Spleen (tissue), 11 donors: ENCODE results near the gene POLE. TPM values are rescaled to one million over a fixed set of nuclear protein-coding genes. Genes with fewer than 3 reads are reported as not detected.

Source experiments
- DNase-seq: peaks from one replicate; pipeline ENCODE4 v3.0.0-alpha.2; 2020
- H3K27ac ChIP-seq, 8 donors: fragments of 200-600 bp; sonication (generic) in 7 of 8; 1 replicate in 4 of 8; 2 replicates in 4 of 8; pipeline versions ENCODE4 v1.5.0 to v1.8.0; 2016 to 2021; ENCODE audit warnings: inconsistent platforms in 4 of 8, mild to moderate bottlenecking in 4 of 8, moderate library complexity in 1 of 8
- H3K27me3 ChIP-seq, 7 donors: fragments of 200-600 bp; sonication (generic) in 6 of 7; replicated peaks in 1 of 7; 1 replicate in 4 of 7; 2 replicates in 3 of 7; pipeline versions ENCODE4 v1.5.0 to v1.8.0; 2016 to 2021; ENCODE audit warnings: inconsistent platforms in 3 of 7, mild to moderate bottlenecking in 1 of 7
- H3K36me3 ChIP-seq, 6 donors: fragments of 200-600 bp; sonication (generic) in 5 of 6; 1 replicate in 4 of 6; 2 replicates in 2 of 6; pipeline versions ENCODE4 v1.5.0 to v1.8.0; 2016 to 2021; ENCODE audit warnings: inconsistent platforms in 2 of 6
- H3K4me1 ChIP-seq, 6 donors: fragments of 200-600 bp; sonication (generic) in 5 of 6; 1 replicate in 3 of 6; 2 replicates in 3 of 6; pipeline versions ENCODE4 v1.5.0 to v1.8.0; 2016 to 2021; ENCODE audit warnings: inconsistent platforms in 3 of 6
- H3K4me3 ChIP-seq, 8 donors: fragments of 200-600 bp; sonication (generic) in 7 of 8; 1 replicate in 4 of 8; 2 replicates in 4 of 8; pipeline versions ENCODE4 v1.5.0 to v1.8.0; 2016 to 2021; ENCODE audit warnings: inconsistent platforms in 4 of 8, mild to moderate bottlenecking in 4 of 8, moderate library complexity in 2 of 8
- H3K9me3 ChIP-seq, 8 donors: fragments of 200-600 bp; sonication (generic) in 7 of 8; 1 replicate in 4 of 8; 2 replicates in 4 of 8; pipeline versions ENCODE4 v1.5.0 to v1.8.0; 2016 to 2021; ENCODE audit warnings: inconsistent platforms in 4 of 8
- POLR2A ChIP-seq, 3 donors: fragments of 450-650 bp; IDR thresholded peaks; one replicate each; pipeline ENCODE4 v1.5.1; 2017; ENCODE audit warnings: antibody characterized with exemption in 3 of 3, mild to moderate bottlenecking in 1 of 3
- POLR2AphosphoS5 ChIP-seq, 3 donors: sonication (generic); formaldehyde crosslinking; IDR thresholded peaks; one replicate each; pipeline ENCODE4 v1.5.1; 2017; ENCODE audit warnings: antibody characterized with exemption in 3 of 3
- WGBS, 5 donors: extraction: QIAGEN DNeasy Blood & Tissue Kit in 3 of 5; methylation state at CpG; one replicate each; pipeline versions ENCODE4 v1.1.5 to v1.1.7; 2013 to 2018; 5-methylcytosine and 5-hydroxymethylcytosine counted together
- intact Hi-C: fragments of 100-400 bp; cut with DNase I; formaldehyde crosslinking; loops from one replicate; pipeline ENCODE4 v1.15.0; 2023; ENCODE audit warnings: low total_unique reads
- polyA plus RNA-seq, 3 donors: library from polyadenylated mRNA; stranded (reverse); fragments of 200-250 nt; gene quantifications; one replicate each; pipeline ENCODE4 v1.2.1, GENCODE V29; 2013
- total RNA-seq, 7 donors: library from RNA; depleted of rRNA in 3 of 7; stranded (reverse); fragments of >200 nt in 3 of 7; fragmentation: NEBNext Ultra II Directional in 4 of 7; extraction: Animal tissue kit (Norgen Biotek cat#: 25700) in 4 of 7; gene quantifications; one replicate each; pipeline versions ENCODE4 v1.1.0 to v1.2.1, GENCODE V29; 2016 to 2021
- TF ChIP-seq, protein P1 (sequence below), 11 experiments: fragments of 200-600 bp in 7 of 11; fragments of 450-650 bp in 4 of 11; sonication (generic) in 4 of 11; IDR thresholded peaks in 8 of 11; conservative IDR thresholded peaks in 3 of 11; 1 replicate in 7 of 11; 2 replicates in 4 of 11; pipeline versions ENCODE4 v1.4.0 to v1.8.0; 2016 to 2021; ENCODE audit warnings: antibody characterized with exemption in 11 of 11, inconsistent platforms in 4 of 11, mild to moderate bottlenecking in 1 of 11
- donor health status: healthy with polysubstance abuse.
- donor health status: DM: no; HTN: no; CAD: no; lungs with moderate emphysema.
- donor health status: DM: no; HTN: no; CAD: no.
- donor health status: Bipolar disorder and iron deficiency.
- donor health status: healthy.
- donor health status: DM: no; HTN: no; CAD: no.
- donor health status: DM: yes; HTN: yes; CAD: no.

POLE gene
- total and polyA plus RNA-seq, 10 donors: 18.1 to 122 (median 89.4) TPM

DNA sequence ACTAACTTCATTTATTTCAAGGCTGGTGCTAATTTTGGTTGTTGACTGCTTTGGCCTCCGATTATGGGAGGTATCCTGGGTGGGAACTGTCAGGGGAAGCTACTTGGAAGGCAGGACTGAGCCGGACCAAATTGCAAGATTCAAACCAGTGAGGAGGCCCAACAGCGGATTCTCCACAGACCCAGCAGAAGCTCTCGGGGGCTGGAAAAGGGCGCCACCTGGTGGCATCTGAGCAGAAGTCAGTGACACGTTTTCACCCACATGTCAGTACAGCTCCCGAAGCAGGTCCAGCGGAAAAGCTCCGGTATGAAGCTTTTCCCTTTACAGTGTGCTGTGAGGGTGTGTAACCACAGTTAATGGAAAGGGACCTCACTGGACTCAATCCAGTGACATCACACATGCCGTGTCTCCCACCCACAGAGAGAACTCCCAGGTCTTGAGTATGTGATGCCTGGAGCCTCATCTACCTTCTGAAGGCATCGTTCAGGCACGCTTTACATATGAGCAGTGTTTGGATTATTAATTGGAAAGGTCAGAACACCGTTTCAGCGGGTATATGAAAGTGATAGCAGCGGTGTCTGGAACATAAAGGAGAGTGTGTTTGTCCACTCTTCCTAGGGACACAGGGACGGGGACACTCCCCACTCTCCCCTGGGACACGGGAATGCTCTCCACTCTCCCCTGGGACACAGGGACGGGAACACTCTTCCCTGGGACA, 72.1 kb downstream of the POLE start:
- H3K9me3 ChIP-seq: peaks cover 0 to 29% (median 12%) of the 10 kb centered on the region in 8 donors
- no peak overlapping the region for H3K4me3 ChIP-seq
- H3K36me3 ChIP-seq: no peaks in the 10 kb centered on the region
- intact Hi-C loops: loop anchor here (5.0 to 10.0 kb wide), 2 partner anchors 198 to 460 kb away; no protein-coding TSS in a partner anchor
- TF ChIP-seq POLR2A (IDR thresholded peaks at IDR 0.05): no peak
- TF ChIP-seq, protein P1, sequence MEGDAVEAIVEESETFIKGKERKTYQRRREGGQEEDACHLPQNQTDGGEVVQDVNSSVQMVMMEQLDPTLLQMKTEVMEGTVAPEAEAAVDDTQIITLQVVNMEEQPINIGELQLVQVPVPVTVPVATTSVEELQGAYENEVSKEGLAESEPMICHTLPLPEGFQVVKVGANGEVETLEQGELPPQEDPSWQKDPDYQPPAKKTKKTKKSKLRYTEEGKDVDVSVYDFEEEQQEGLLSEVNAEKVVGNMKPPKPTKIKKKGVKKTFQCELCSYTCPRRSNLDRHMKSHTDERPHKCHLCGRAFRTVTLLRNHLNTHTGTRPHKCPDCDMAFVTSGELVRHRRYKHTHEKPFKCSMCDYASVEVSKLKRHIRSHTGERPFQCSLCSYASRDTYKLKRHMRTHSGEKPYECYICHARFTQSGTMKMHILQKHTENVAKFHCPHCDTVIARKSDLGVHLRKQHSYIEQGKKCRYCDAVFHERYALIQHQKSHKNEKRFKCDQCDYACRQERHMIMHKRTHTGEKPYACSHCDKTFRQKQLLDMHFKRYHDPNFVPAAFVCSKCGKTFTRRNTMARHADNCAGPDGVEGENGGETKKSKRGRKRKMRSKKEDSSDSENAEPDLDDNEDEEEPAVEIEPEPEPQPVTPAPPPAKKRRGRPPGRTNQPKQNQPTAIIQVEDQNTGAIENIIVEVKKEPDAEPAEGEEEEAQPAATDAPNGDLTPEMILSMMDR (IDR thresholded peaks at IDR 0.05 in 8 of 11, conservative IDR thresholded peaks at IDR 0.05 in 3 of 11): peak; percentile 41 to 91 (median 83)
- peak in 1 of 3 donors; percentile 46 for TF ChIP-seq POLR2AphosphoS5 (IDR thresholded peaks at IDR 0.05)
- peaks cover 1 to 37% (median 17%) of the 10 kb centered on the region in 6 donors for H3K4me1 ChIP-seq
- no peak overlapping the region for H3K27ac ChIP-seq
- WGBS, 5 donors: 21 to 28% (median 23%) methylated on average over 18 of the region's 18 CpGs
- H3K27me3 ChIP-seq: peaks cover 0 to 71% (median 46%) of the 10 kb centered on the region in 7 donors
- DNase-seq: peak; percentile 92

DNA sequence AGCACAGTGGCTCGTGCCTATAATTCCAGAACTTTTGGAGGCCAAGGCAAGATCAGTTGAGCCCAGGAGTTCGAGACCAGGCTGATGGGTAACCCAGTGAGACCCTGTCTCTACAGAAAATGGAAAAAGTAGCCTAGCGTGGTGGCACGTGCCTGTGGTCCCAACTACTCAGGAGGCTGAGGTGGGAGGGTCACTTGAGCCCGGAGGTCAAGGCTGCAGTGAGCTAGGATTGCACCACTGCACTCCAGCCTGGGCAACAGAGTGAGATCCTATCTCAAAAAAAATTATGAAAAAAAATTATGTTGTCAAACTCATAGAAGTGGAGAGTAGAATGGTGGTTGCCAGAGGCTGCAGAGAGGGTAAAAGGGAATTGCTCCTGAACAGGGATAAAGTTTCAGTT, 73.1 kb downstream of the POLE start:
- no peak for DNase-seq
- no peaks in the 10 kb centered on the region for H3K36me3 ChIP-seq
- peaks cover 0 to 71% (median 39%) of the 10 kb centered on the region in 7 donors for H3K27me3 ChIP-seq
- intact Hi-C loops: loop anchor here (10.0 kb wide), 1 partner anchor 459 kb away; no protein-coding TSS in a partner anchor
- H3K9me3 ChIP-seq: peaks cover 0 to 29% (median 12%) of the 10 kb centered on the region in 8 donors
- TF ChIP-seq POLR2AphosphoS5 (IDR thresholded peaks at IDR 0.05) (no peak), POLR2A (IDR thresholded peaks at IDR 0.05) (no peak)
- TF ChIP-seq, protein P1 (IDR thresholded peaks at IDR 0.05 in 8 of 11, conservative IDR thresholded peaks at IDR 0.05 in 3 of 11): no peak
- no peak overlapping the region for H3K27ac ChIP-seq
- WGBS, 5 donors: 77 to 93% (median 80%) methylated on average over 5 of the region's 5 CpGs
- no peak overlapping the region for H3K4me3 ChIP-seq
- H3K4me1 ChIP-seq: peaks cover 3 to 35% (median 17%) of the 10 kb centered on the region in 6 donors

DNA sequence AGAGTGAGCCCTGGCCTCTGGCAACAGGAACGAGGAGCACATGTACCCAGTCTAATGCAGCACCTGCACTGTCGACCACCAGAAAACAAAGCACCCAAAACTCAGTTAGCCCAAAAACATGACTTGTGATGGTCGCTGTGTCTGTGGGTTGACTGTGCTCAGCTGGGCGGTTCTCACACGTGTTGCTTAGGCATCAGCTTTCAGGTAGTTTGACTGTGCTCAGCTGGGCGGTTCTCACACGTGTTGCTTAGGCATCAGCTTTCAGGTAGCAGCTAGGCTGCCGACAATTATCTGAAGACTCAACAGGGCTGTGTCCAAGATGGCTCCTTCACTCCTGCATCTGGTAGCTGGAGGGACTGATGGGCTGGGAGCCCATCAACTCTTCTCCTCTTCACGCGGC, 75.5 kb downstream of the POLE start:
- Histone ChIP-seq H3K36me3 (no peaks in the 10 kb centered on the region), H3K27ac (no peak overlapping the region), H3K4me3 (no peak overlapping the region), H3K27me3 (peaks cover 0 to 67% (median 24%) of the 10 kb centered on the region in 7 donors), H3K4me1 (peaks cover 3 to 38% (median 17%) of the 10 kb centered on the region in 6 donors), H3K9me3 (peaks cover 0 to 16% (median 8%) of the 10 kb centered on the region in 8 donors)
- no peak for DNase-seq
- WGBS, 5 donors: 91 to 97% (median 92%) methylated on average over 5 to 10 of the region's 10 CpGs
- intact Hi-C loops: loop anchor here (10.0 kb wide), 1 partner anchor 457 kb away; no protein-coding TSS in a partner anchor
- TF ChIP-seq POLR2AphosphoS5 (IDR thresholded peaks at IDR 0.05) (no peak), POLR2A (IDR thresholded peaks at IDR 0.05) (no peak)
- TF ChIP-seq, protein P1 (IDR thresholded peaks at IDR 0.05 in 8 of 11, conservative IDR thresholded peaks at IDR 0.05 in 3 of 11): no peak
